GM21381 (cell line): ENCODE data around the gene NEAT1.
"Not testable (repeated sequence)": the region's sequence is repeated elsewhere in the genome, so short reads cannot be mapped to it uniquely, and the experiment has no call there.

ENCODE experiments used
- ATAC-seq: cut with Tn5 transposase; IDR thresholded peaks from one replicate; pipeline ENCODE4 v1.9.1; 2021; ENCODE audit warnings: mild to moderate bottlenecking, moderate library complexity; ENCODE audit not compliant: unreplicated experiment

The NEAT1 gene

DNA sequence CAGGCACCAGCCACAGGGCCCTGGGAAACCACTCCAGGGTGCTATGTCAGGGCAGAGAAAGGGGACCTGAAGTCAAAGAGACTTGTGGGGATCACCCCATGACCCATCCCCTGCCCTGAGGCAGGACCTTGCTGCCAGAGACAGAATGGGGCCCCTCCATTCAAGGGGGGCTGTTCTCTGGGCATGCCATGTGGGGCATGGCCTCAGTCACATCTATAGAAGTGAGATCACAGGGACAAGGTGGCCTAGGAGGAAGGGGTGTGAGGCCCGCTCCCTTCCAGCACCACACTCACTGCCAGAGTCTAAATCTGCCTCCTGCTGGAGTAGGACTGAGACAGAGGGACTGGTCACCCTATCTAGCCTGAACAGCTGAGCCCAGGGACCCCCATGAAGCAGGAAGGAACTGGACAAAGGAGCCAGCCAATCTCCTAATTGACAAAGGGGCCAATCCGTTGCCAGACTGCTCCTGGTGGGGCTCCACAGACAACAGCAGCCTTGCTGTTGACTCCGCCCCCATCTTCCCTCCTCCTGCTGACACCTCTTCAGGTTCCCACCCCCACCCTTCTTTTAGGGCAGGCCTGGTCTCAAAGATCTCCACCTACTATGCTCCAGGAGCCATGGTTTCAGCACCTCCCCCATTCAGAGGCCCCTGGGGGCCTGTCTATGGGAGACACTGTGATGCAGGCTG is 26.0 kb downstream of the NEAT1 start:
- no peak for ATAC-seq

GRCh38 chr11:65451301-65451700 is 28.7 kb downstream of the NEAT1 start:
- ATAC-seq = not testable (repeated sequence)

GRCh38 chr11:65452259-65452658 is 29.7 kb downstream of the NEAT1 start:
- not testable (repeated sequence) for ATAC-seq

DNA sequence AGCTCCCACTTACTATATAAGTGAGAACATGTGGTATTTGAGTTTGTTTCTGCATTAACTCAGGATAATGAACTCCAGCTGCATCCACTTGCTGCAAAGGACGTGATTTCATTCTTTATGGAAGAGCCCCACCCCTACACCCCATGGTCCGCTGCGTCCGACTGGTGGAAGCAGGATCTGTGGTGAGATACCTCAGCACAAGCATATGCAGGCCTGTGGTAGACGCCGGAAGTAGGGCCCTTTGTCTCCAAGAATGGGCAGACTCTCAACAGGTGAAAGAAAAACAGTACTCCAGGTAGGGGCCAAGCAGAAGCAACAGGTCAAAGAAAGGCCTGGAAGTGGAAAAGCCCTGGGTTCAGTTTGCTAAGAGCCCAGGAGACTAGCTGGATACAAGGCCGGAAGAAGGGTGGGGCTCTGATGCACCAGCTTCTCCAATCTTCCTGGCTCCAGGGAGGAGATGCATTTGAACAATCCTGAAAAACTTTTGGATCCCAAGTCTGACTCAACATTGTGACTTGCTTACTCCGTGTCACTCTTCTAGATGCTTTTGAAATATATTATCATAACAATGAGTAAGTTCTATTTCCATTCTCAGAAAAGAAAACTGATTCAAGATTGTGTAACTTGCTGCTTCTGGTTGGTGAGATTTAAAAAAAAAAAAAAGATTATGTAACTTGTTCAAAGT is 30.4 kb downstream of the NEAT1 start:
- ATAC-seq = no peak

DNA sequence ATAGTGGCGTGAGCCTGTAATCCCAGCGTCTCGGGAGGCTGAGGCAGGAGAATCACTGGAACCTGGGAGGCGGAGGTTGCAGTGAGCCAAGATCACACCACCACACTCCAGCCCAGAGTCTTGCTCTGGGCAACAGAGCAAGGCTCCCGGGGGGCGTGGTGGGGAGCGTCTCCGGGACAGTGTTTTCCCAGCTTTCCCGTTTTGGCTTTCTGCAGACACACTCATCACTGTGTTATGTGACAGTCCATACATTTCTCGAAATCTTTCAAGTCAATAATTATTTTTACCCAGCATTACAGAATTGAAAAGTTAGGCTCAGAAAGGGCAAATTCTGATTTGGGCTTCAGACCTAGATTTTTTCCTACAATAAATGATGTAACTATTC is 31.7 kb downstream of the NEAT1 start:
- ATAC-seq = no peak

DNA sequence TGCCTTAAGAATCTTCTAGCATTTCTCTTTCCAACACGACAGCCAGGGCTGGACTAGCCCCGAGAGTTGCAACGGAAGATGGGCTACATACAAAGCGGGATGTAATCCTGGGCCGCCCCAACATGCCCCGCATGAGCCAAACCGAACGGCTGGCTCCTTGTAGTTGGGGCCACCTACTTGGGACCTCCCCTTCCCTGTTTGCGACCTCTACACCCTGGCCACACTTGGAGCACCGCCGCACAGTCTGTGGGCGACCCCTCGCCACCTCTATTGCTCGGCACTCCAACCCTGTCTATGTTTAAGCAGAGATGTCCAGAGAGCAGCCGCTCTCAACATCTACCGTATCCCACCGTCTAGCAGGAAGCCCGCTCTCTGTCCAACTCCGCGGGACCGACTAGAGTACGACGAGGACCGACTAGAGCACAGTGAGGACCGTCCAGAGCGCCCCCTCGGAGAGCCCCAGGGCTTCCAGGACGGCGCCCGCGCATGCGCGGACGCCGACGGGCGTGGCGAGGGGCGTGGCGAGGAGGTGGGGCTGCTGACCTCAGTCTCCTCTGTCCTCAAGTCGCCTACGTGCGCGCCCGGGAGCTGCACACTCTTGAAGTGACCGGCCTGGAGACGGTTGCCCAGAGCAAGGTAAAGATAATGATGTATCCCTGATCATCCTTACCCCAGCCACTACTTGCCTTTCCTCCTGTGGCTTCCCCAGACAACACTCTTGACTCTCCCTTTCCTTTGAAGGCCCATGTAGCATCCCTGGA is 32.3 kb downstream of the NEAT1 start:
- ATAC-seq = peak; percentile 88

DNA sequence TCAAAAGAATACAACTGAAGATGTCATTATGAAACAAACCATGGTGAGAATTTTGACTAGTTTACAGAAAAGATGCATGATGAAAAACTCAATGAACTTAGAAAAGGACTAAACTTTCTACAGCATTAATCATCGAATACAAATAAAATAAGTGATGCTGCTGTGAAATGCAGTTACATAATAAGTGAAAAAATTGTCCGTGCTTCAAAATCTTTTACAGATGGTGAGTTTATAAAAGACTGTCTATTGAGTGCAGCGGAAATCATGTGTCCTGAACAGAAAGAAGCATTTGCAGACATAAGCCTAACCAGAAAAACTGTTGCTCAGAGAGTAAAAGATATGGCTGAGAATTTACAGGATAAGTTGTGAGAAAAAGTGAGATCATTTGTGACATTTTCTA is 33.8 kb downstream of the NEAT1 start:
- no peak for ATAC-seq

DNA sequence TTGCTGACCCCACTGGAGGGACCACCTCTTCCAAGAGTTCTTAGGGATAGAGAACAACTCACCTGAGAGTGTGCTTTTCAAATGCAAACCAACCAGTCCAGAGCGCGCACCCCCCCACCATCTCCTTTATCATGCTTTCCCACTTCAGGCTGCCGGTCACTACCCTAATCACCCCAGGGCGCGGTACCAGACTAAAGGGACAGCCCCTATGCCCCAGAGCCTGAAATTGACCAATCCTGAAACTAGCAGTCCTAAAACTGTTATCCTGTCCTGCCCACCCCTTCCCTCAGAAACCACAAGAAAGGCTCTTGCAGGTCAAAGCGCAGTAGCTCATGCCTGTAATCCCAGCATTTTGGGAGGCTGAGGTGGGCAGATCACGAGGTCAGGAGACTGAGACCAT is 37.0 kb downstream of the NEAT1 start:
- no peak for ATAC-seq

DNA sequence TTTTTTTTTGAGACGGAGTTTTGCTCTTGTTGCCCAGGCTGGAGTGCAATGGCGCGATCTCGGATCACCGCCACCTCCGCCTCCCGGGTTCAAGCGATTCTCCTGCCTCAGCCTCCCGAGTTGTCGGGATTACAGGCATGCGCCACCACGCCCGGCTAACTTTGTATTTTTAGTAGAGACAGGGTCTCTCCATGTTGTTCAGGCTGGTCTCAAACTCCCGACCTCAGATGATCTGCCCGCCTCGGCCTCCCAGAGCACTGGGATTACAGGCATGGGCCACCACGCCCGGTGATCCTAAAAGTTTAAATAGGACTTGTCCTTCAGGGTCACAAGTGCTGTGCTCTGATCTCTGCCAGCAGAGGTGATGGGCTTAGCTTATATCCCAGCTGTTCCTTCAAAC is 42.9 kb downstream of the NEAT1 start:
- ATAC-seq = not testable (repeated sequence)

GRCh38 chr11:65467306-65467705 is 44.7 kb downstream of the NEAT1 start:
- not testable (repeated sequence) for ATAC-seq

DNA sequence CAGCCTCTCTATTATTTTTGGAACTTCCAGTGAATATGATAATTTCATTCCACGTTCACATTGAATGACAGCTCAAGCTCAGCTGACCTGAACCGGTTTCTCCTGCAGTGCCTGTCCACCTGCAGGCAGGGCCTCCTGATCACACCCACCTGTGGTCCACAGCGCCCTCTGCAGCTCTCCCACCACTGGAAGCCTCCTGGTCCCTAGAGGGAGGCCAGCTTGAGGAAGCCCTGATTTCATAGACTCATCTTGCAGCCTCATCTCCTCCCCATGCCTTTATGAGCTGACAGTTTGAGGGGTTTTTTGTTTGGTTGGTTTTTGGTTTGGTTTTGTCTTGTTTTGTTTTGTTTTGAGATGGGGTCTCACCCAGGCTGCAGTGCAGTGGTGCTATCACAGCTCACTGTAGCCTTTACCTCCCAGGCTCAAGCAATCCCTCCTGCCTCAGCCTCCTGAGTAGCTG is 46.3 kb downstream of the NEAT1 start:
- peak; percentile 48 for ATAC-seq

- no peak for ATAC-seq
Observed at GRCh38 chr11:65470433-65471049, 47.9 kb downstream of the NEAT1 start.

DNA sequence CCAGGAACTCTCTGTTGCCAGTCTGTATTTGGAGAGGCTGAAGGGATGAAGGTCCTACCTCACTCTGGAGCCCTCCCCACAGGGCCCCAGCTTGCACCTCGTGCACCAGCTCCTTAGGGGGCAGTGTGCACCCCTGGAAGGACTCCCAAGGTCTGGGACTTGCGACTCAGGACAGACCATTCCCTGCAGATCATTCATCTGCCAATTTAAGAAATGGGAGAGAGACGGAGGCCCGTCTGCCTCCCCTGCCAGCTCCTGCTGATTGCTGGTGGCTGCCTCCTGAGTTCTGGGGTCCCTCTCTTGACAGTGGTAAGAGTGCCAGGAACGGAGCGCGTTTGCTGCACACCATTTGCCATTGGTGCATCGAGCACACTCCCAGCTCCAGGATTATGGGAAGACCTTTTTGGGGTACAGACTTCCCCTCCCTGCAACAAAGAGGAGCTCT is 48.9 kb downstream of the NEAT1 start:
- no peak for ATAC-seq

DNA sequence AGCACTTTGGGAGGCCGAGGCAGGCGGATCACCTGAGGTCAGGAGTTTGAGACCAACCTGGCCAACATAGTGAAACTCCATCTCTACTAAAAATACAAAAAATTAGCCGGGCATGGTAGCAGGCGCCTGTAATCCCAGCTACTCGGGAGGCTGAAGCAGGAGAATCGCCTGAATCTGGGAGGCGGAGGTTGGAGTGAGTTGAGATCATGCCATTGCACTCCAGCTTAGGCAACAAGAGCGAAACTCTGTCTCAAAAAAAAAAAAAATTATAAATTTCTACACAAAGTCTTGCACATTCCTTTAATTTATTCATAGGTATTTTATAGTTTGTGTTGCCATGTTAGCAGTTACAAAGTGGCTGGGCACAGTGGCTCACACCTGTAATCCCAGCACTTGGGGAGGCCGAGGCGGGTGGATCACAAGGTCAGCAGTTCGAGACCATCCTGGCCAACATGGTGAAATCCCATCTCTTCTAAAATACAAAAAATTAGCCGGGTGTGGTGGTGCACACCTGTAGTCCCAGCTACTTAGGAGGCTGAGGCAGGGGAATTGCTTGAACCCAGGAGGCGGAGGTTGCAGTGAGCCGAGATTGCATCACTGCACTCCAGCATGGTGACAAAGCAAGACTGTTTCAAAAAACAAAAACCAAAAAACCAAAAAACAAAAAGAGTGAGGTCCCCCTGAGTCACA is 50.1 kb downstream of the NEAT1 start:
- not testable (repeated sequence) for ATAC-seq

DNA sequence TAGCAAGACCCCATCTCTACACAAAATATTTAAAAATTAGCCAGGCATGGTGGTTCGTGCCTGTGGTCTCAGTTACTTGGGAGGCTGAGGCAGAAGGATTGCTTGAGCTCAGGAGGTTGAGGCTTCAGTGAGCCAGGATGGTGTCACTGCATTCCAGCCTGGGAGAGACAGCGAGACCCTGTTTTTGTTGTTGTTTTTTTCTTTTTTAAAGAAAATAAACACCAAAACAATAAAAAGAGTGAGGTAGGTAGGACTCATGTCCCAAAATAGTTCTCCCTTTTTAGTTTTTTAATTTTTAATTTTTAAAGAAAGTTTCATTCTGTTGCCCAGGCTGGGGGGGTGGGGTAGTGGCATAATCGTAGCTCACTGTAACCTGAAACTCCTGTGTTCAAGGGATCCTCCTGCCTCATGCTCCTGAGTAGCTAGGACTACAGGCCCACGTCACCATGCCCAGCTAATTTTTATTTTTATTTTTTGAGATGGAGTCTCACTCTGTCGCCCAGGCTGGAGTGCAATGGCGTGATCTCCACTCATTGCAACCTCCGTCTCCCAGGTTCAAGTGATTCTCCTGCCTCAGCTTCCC is 50.8 kb downstream of the NEAT1 start:
- ATAC-seq = no peak

DNA sequence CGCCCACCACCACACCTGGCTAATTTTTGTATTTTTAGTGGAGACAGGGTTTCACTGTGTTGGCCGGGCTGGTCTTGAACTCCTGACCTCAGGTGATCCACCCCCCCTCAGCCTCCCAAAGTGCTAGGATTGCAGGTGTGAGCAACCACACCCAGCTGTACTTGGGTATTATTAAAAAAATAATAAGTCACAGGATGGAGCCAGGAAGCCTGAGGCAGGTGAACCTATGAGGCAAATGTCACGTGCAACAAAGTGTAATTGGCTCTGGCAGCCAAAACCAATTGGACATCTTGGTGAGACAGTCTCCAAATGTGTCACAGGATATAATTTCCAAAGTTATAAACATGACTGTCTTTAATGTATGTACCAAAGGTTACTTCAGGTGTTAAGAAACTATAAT is 52.3 kb downstream of the NEAT1 start:
- no peak for ATAC-seq

DNA sequence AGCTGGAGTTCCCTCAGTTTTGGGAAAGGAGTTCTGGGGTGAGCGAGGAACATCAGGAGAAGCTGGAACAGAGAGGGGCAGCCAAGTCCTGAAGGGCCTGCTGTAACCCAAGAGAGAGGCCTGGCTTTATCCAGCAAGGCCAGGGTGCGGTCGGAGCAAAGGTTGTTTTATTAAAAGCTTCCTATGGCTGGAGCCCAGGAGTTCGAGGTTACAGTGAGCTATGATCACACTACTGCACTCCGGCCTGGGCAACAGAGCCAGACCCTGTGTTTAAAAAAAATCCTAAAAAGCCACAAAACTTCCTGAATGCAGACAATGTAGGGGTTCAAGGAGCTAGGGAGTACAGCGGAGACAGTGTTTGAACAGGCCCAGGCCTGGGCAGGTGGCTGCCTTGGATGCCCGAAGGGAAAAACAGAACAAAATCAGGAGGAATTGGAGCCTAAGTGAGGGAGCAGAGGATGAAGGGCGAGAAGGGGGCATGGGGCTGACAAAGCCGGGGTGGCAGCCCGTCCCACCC is 54.1 kb downstream of the NEAT1 start:
- ATAC-seq = no peak

DNA sequence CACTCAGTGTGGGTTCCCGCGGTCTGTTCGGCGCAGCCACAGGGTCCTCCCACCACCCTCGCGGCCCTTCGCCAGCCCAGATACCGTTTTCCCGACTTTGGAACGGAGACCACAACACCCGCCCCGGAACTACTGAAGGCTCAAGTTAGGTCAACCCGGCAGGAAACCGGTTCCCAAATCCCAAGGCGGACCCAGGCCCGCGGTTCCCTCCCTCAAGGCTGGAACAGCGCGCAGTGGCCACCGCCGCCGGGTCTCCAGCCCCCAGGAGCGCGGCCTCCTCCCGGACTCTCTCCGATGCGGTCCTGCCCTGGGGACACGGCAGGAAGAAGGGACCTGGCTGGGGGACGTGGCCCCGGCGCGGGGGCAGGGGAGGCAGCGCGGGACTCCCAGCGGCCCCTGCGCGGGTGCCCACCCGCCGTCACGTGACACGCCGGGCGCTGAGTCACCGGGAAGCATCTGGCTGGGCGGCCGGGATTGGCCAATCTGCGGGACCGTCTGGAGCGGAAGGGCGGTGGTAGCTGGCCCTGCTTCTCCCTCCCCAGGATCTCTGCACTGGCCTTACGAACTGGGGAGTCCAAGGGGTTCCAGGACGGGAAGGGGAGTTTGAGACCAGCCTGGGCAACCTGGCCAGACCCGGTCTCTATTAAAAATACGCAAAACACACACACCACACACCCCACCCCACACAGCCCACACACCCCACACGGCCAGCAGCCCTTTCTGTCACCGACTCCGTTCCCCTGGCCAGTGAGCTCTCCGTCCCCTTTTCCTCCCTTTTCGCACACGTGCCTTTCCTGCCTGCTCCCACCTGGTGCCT is 54.8 kb downstream of the NEAT1 start:
- peak; percentile 92 for ATAC-seq
